PC-9 (cell line): Measurements from ENCODE around the gene PROC. TPM values are rescaled to one million over a fixed set of nuclear protein-coding genes. Genes with fewer than 3 reads are reported as not detected.
A peak's percentile ranks its signal among the peaks of the same experiment; 100 is the strongest.

Source experiments
- BruUV-seq: library from RNA; stranded (reverse); fragments of 400-500 nt; replicated peaks from 2 replicates; lab custom pipeline; 2021; lab: Mats Ljungman, UMichigan
- CTCF ChIA-PET: fragments of 300-600 bp; sonication (Branson Sonifier 250); formaldehyde crosslinking; loops from one replicate; lab custom pipeline; 2022; ENCODE audit warnings: antibody characterized with exemption; lab: Charles Lee
- POLR2A ChIA-PET: fragments of 300-600 bp; sonication (Branson Sonifier 250); formaldehyde crosslinking; loops from one replicate; lab custom pipeline; 2022; ENCODE audit warnings: antibody characterized with exemption; ENCODE audit not compliant: unreplicated experiment; lab: Charles Lee
- DNase-seq, 2 experiments: peaks; one replicate each; pipeline versions ENCODE4 v3.0.0 to v3.0.0-alpha.2; 2015 to 2022; ENCODE audit warnings: mixed read lengths in 1 of 2
- H2AFZ ChIP-seq: fragments of 200-600 bp; sonication (generic); 2 replicates; pipeline ENCODE4 v1.8.1; 2017; ENCODE audit warnings: antibody characterized with exemption
- H3F3A ChIP-seq: fragments of 200-600 bp; sonication (generic); 2 replicates; pipeline ENCODE4 v1.8.1; 2017; ENCODE audit warnings: antibody characterized with exemption, mild to moderate bottlenecking, low read depth; ENCODE audit not compliant: insufficient read depth
- H3K27ac ChIP-seq: fragments of 200-600 bp; sonication (generic); 2 replicates; pipeline ENCODE4 v1.6.1; 2016; ENCODE audit warnings: mixed run types
- H3K27me3 ChIP-seq: fragments of 200-600 bp; sonication (generic); 2 replicates; pipeline ENCODE4 v1.6.1; 2016; ENCODE audit warnings: low read depth, mixed run types; ENCODE audit not compliant: insufficient read depth
- H3K36me3 ChIP-seq: fragments of 200-600 bp; sonication (generic); 2 replicates; pipeline ENCODE4 v1.6.1; 2016; ENCODE audit warnings: low read depth, mixed run types
- H3K4me1 ChIP-seq: fragments of 200-600 bp; sonication (generic); replicated peaks from 2 replicates; pipeline ENCODE4 v1.6.1; 2016; ENCODE audit warnings: mixed run types; ENCODE audit not compliant: insufficient read depth
- H3K4me2 ChIP-seq: fragments of 200-600 bp; sonication (generic); 2 replicates; pipeline ENCODE4 v1.6.1; 2017; ENCODE audit warnings: mixed run types
- H3K4me3 ChIP-seq: fragments of 200-600 bp; sonication (generic); 2 replicates; pipeline ENCODE4 v1.6.1; 2016; ENCODE audit warnings: mixed run types
- H3K79me2 ChIP-seq: fragments of 200-600 bp; sonication (generic); 2 replicates; pipeline ENCODE4 v1.6.1; 2017; ENCODE audit warnings: low read depth, mixed run types
- H3K9me2 ChIP-seq: fragments of 200-600 bp; sonication (generic); 2 replicates; pipeline ENCODE4 v1.8.1; 2017; ENCODE audit warnings: mild to moderate bottlenecking; ENCODE audit not compliant: insufficient read depth
- H3K9me3 ChIP-seq: fragments of 200-600 bp; sonication (generic); 2 replicates; pipeline ENCODE4 v1.8.1; 2016; ENCODE audit warnings: low read depth; ENCODE audit not compliant: insufficient read depth
- H4K20me1 ChIP-seq: fragments of 200-600 bp; sonication (generic); 2 replicates; pipeline ENCODE4 v1.8.1; 2017; ENCODE audit not compliant: insufficient read depth
- EZH2 ChIP-seq: fragments of 200-600 bp; sonication (generic); IDR thresholded peaks from 2 replicates; pipeline ENCODE4 v1.8.0; 2017; ENCODE audit warnings: antibody characterized with exemption, low read depth
- intact Hi-C: fragments of 100-400 bp; cut with micrococcal nuclease; formaldehyde crosslinking; loops from one replicate; pipeline ENCODE4 v1.10.0; 2022; ENCODE audit not compliant: unreplicated experiment
- total RNA-seq: library from RNA; stranded (reverse); gene quantifications from 2 replicates; pipeline ENCODE4 v1.2.3, GENCODE V29; 2021
- TF ChIP-seq, protein P1 (sequence below): fragments of 200-600 bp; sonication (generic); conservative IDR thresholded peaks from 2 replicates; pipeline ENCODE4 v1.6.1; 2017; ENCODE audit warnings: mixed run types, antibody characterized with exemption, mild to moderate bottlenecking, moderate library complexity

PROC gene
- total RNA-seq, 1 experiment from 2014 or later, result 6.1 TPM

DNA sequence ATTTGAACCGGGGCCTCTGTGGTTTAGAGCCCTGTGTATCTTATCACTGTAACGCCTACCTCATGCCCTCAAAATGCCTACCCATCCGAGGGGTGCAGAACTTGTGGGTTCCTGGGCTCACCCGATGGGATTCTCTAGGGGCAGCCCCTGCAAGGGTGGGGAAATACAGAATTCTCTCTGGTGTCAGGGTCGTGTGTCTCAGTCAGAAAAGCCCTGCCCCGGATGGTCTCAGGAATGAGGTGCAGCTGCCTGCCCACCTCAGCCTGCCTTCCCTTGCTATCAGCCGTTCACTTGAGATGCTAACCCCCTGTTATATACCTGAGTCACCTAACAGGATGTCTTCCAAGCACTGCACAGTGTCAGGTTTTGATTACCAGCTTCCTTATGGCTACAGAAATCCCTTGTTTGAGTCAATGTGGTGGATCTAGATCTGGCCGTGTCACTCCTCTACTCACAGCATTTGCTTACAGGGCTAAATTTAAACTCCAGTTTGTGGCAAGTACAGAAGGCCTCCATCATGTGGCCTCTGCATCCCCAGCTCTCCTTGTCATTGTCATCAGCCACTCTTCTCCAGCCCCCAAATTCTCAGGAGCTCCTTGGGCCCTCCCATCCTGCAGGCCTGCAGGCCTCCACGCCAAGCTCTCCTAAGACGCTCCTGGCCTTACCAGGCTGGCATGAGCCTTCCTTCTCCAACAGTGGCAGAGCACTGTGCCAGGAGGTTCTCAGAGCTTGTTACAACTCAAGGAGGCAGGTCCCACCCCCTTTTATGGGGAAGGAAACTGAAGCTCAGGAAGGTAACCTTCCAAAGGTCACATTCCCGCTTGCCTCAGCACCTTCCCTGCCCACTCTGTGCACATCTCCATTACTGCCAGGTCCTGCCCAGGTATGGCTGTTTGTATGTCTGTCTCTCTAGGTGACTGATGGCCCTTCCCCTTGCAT lies 16.2 kb upstream of the PROC start:
- H3K9me2 ChIP-seq, result no peaks in the 10 kb centered on the region
- H3K4me3 ChIP-seq, result peak overlapping the region; percentile 29; the same call in 1 of the 2 replicates
- H4K20me1 ChIP-seq, result no peaks in the 10 kb centered on the region
- intact Hi-C loops, result loop anchor here (10.0 kb wide), 1 partner anchor 337 kb away; no protein-coding TSS in a partner anchor
- CTCF ChIA-PET, result interaction anchor here (1.0 kb wide), 2 partner anchors 13 to 38 kb away, joined by 3 read pairs; no protein-coding TSS in a partner anchor
- H3K27me3 ChIP-seq, result no peaks in the 10 kb centered on the region
- H3K36me3 ChIP-seq, result no peaks in the 10 kb centered on the region
- TF ChIP-seq, protein P1, sequence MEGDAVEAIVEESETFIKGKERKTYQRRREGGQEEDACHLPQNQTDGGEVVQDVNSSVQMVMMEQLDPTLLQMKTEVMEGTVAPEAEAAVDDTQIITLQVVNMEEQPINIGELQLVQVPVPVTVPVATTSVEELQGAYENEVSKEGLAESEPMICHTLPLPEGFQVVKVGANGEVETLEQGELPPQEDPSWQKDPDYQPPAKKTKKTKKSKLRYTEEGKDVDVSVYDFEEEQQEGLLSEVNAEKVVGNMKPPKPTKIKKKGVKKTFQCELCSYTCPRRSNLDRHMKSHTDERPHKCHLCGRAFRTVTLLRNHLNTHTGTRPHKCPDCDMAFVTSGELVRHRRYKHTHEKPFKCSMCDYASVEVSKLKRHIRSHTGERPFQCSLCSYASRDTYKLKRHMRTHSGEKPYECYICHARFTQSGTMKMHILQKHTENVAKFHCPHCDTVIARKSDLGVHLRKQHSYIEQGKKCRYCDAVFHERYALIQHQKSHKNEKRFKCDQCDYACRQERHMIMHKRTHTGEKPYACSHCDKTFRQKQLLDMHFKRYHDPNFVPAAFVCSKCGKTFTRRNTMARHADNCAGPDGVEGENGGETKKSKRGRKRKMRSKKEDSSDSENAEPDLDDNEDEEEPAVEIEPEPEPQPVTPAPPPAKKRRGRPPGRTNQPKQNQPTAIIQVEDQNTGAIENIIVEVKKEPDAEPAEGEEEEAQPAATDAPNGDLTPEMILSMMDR, result no peak
- no peak for TF ChIP-seq EZH2
- no peak overlapping the region for H2AFZ ChIP-seq
- BruUV-seq, result TSS peak; percentile 56
- no peaks in the 10 kb centered on the region for H3K9me3 ChIP-seq
- POLR2A ChIA-PET, result interaction anchor here (0.6 to 1.1 kb wide), 3 partner anchors 14 to 30 kb away, joined by 4 to 6 read pairs (median 4); partner anchors contain the start of gene MAP3K2
- peaks cover 41% of the 10 kb centered on the region for H3F3A ChIP-seq
- H3K79me2 ChIP-seq, result no peaks in the 10 kb centered on the region
- H3K4me1 ChIP-seq, result peaks cover 63% of the 10 kb centered on the region
- peak overlapping the region; percentile 74 for H3K4me2 ChIP-seq
- peak overlapping the region; percentile 75 for H3K27ac ChIP-seq
- peak in 1 of 2 experiments; percentile 81 for DNase-seq

DNA sequence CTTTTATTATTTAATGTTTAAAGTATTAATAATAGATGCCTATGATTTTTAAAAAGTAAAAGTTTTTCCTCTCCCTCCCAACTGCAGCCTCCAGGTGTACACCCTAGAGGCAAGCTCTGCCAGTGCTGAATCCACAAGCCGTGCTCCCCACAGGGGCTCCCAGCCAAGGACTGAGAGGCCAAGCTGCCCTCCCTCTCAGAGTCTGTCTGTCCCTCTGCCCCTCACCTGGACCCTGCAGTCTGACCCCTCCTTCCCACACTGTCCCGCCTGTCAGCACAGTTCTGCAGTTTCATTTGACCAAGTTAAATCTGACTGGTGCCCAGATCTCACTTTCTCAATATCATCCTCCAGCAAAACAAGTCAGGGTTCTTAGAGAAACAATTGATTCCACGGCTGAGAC lies 14.8 kb upstream of the PROC start:
- no peaks in the 10 kb centered on the region for H3K79me2 ChIP-seq
- peaks cover 60% of the 10 kb centered on the region for H3K4me1 ChIP-seq
- no peaks in the 10 kb centered on the region for H3K9me2 ChIP-seq
- peaks cover 43% of the 10 kb centered on the region for H3F3A ChIP-seq
- H4K20me1 ChIP-seq, result no peaks in the 10 kb centered on the region
- ChIA-PET CTCF (no interaction called here), POLR2A (no interaction called here)
- no TSS peak for BruUV-seq
- H3K4me3 ChIP-seq, result no peak overlapping the region
- H3K4me2 ChIP-seq, result no peak overlapping the region
- intact Hi-C loops, result loop anchor here (10.0 kb wide), 1 partner anchor 339 kb away; no protein-coding TSS in a partner anchor
- DNase-seq, result no peak
- no peak overlapping the region for H2AFZ ChIP-seq
- no peak overlapping the region for H3K27ac ChIP-seq
- TF ChIP-seq, protein P1, result no peak
- TF ChIP-seq EZH2, result no peak
- no peaks in the 10 kb centered on the region for H3K27me3 ChIP-seq
- H3K36me3 ChIP-seq, result no peaks in the 10 kb centered on the region
- no peaks in the 10 kb centered on the region for H3K9me3 ChIP-seq

DNA sequence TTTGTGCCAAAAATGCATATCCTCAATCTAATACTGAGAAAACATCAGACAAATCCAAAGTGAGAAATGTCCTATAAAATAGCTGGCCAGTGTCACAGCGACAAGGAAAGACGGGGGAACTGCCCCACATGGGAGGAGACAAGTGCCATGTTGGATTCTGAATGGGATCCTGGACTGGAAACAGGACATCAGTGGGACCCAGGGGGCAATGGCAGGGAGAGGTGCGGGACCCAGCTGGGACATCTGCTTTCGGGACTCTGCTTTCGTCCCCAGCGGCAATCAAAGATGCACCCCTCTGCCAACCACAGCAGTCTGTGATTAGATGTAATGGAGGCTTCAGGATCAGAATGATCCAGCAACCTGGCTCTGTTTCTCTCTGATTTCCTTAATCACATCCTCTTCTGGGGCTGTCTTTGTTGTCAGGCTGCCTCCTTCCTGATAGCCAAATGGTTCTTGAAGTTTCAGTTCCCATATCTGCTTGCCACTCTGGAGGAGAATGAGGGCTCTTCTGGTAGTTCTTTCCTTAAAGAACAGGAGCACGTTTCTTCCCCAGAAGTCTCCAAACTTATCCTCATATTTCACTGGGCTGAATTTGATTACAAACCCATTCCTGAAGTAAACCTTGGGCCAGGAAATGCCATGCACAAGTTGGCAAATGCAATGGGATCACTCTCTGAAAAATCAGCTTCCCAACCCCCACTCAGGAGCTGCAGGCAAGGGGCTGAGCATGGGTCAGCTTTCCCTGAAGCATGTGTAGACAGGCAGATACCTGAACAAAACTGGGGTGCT lies 13.6 kb upstream of the PROC start:
- Histone ChIP-seq H3K27me3 (no peaks in the 10 kb centered on the region), H3K36me3 (no peaks in the 10 kb centered on the region), H3K79me2 (no peaks in the 10 kb centered on the region), H3K4me3 (no peak overlapping the region), H3K27ac (no peak overlapping the region), H2AFZ (no peak overlapping the region), H3F3A (peaks cover 44% of the 10 kb centered on the region), H4K20me1 (no peaks in the 10 kb centered on the region), H3K9me2 (no peaks in the 10 kb centered on the region), H3K4me1 (peaks cover 55% of the 10 kb centered on the region), H3K9me3 (no peaks in the 10 kb centered on the region), H3K4me2 (no peak overlapping the region)
- no peak for TF ChIP-seq EZH2
- TF ChIP-seq, protein P1, result no peak
- no peak for DNase-seq
- CTCF ChIA-PET, result no interaction called here
- BruUV-seq, result no TSS peak
- intact Hi-C loops, result loop anchor here (10.0 kb wide), 1 partner anchor 340 kb away; no protein-coding TSS in a partner anchor
- POLR2A ChIA-PET, result no interaction called here
